ENCODE measurements around the gene CCDC92B. TPM values are rescaled to one million over a fixed set of nuclear protein-coding genes. Genes with fewer than 3 reads are reported as not detected.
A peak's percentile ranks its signal among the peaks of the same experiment; 100 is the strongest.
"Not testable (repeated sequence)": the region's sequence is repeated elsewhere in the genome, so short reads cannot be mapped to it uniquely, and the experiment has no call there.

Gene CCDC92B
- total RNA-seq, result 0.21 TPM

- DNase-seq, result no peak
Measured at GRCh38 chr17:2749058-2749783, at the start of gene CCDC92B. Gene CCDC92B, minus strand, starts transcription at chr17:2749652. Its CDS starts 14,507 bp downstream, at chr17:2735145.

- no peak for DNase-seq
Measured at GRCh38 chr17:2798678-2799077, 49.2 kb upstream of the CCDC92B start.

GRCh38 chr17:2798188-2798587, 48.7 kb upstream of the CCDC92B start:
- DNase-seq, result no peak

GRCh38 chr17:2797637-2798036, 48.2 kb upstream of the CCDC92B start:
- no peak for DNase-seq

- DNase-seq, result no peak
Measured at GRCh38 chr17:2797226-2797625, 47.8 kb upstream of the CCDC92B start.

GRCh38 chr17:2796164-2797125, 47.0 kb upstream of the CCDC92B start, which contains the start of gene RAP1GAP2:
Gene RAP1GAP2, plus strand, starts transcription at chr17:2796438. Its CDS starts 90 bp downstream, at chr17:2796528.
- no peak for DNase-seq

GRCh38 chr17:2795441-2796163, 46.1 kb upstream of the CCDC92B start:
- no peak for DNase-seq

GRCh38 chr17:2794111-2794803, 44.8 kb upstream of the CCDC92B start:
- DNase-seq, result no peak

- DNase-seq, result no peak
Measured at GRCh38 chr17:2792366-2793169, 43.1 kb upstream of the CCDC92B start.

- DNase-seq, result no peak
Measured at GRCh38 chr17:2789700-2790099, 40.2 kb upstream of the CCDC92B start.

GRCh38 chr17:2786176-2786881, 36.9 kb upstream of the CCDC92B start:
- peak; percentile 90 for DNase-seq

GRCh38 chr17:2785376-2785775, 35.9 kb upstream of the CCDC92B start:
- DNase-seq, result not testable (repeated sequence)

GRCh38 chr17:2784864-2785263, 35.4 kb upstream of the CCDC92B start:
- DNase-seq, result no peak

- no peak for DNase-seq
Measured at GRCh38 chr17:2783310-2784030, 34.0 kb upstream of the CCDC92B start.

- DNase-seq, result no peak
Measured at GRCh38 chr17:2782055-2782454, 32.6 kb upstream of the CCDC92B start.

- DNase-seq, result not testable (repeated sequence)
Measured at GRCh38 chr17:2781598-2781997, 32.1 kb upstream of the CCDC92B start.

- DNase-seq, result no peak
Measured at GRCh38 chr17:2780931-2781454, 31.5 kb upstream of the CCDC92B start.

- no peak for DNase-seq
Measured at GRCh38 chr17:2780256-2780655, 30.8 kb upstream of the CCDC92B start.

GRCh38 chr17:2779545-2779944, 30.1 kb upstream of the CCDC92B start:
- no peak for DNase-seq

Data from tongue (tissue), 2 donors.